HepG2 (cell line): ENCODE data around the gene C1R. TPM values are rescaled to one million over a fixed set of nuclear protein-coding genes. Genes with fewer than 3 reads are reported as not detected.

Source experiments
- ATAC-seq: fragments of 200-7000 bp; cut with Tn5 transposase; 3 replicates; pipeline ENCODE4 v1.9.1; 2020; ENCODE audit warnings: mild to moderate bottlenecking, moderate library complexity
- BruUV-seq: library from RNA; stranded (reverse); fragments of 400-500 nt; replicated peaks from 2 replicates; lab custom pipeline; 2021; lab: Mats Ljungman, UMichigan
- CTCF ChIA-PET: fragments of 300-600 bp; formaldehyde crosslinking; extraction: SDS; loops from one replicate; lab custom pipeline; 2021; ENCODE audit warnings: low total read pairs, inconsistent platforms, low intra/inter-chr PET ratio; lab: Yijun Ruan, JAX
- POLR2A ChIA-PET: fragments of 350-600 bp; sonication (Branson Sonifier 250); formaldehyde crosslinking; loops from one replicate; lab custom pipeline; 2020; ENCODE audit warnings: antibody characterized with exemption, inconsistent platforms; lab: Yijun Ruan, JAX
- DNase-seq: peaks from one replicate; pipeline ENCODE4 v3.0.0-alpha.2; 2015; ENCODE audit warnings: low spot score
- FAIRE-seq: peaks from 3 replicates; lab custom pipeline; 2011; peaks lifted over from hg19 to GRCh38; lab: Jason Lieb, UNC
- H2AFZ ChIP-seq: one replicate; pipeline ENCODE4 v1.6.1; 2011; ENCODE audit warnings: low read length, inconsistent platforms
- H3K27ac ChIP-seq: fragments of 300-600 bp; 3 replicates; pipeline ENCODE4 v1.8.0; 2011; ENCODE audit warnings: mixed run types, mild to moderate bottlenecking, mixed read lengths, low read length, inconsistent platforms; ENCODE audit not compliant: insufficient read depth; ENCODE audit errors: extremely low read length
- H3K27me3 ChIP-seq, 2 experiments: fragments of 200-600 bp in 1 of 2; 2 replicates in 1 of 2; 3 replicates in 1 of 2; pipeline versions ENCODE4 v1.6.0 to v1.8.0; 2011; ENCODE audit warnings: low read length in 2 of 2, mild to moderate bottlenecking in 2 of 2, moderate library complexity in 2 of 2, inconsistent platforms in 1 of 2; ENCODE audit not compliant: insufficient read depth in 2 of 2, control insufficient read depth in 1 of 2
- H3K36me3 ChIP-seq, 2 experiments: fragments of 200-600 bp in 1 of 2; replicated peaks in 1 of 2; 2 replicates in 1 of 2; 3 replicates in 1 of 2; pipeline versions ENCODE4 v1.5.1 to v1.8.0; 2011; ENCODE audit warnings: low read length in 2 of 2, inconsistent platforms in 1 of 2; ENCODE audit not compliant: insufficient read depth in 2 of 2, control insufficient read depth in 1 of 2
- H3K4me1 ChIP-seq: 2 replicates; pipeline ENCODE4 v1.5.1; 2012; ENCODE audit warnings: low read length, inconsistent platforms; ENCODE audit not compliant: insufficient read depth
- H3K4me2 ChIP-seq: 2 replicates; pipeline ENCODE4 v1.6.0; 2011; ENCODE audit warnings: low read depth, low read length, inconsistent platforms
- H3K4me3 ChIP-seq, 3 experiments: fragments of 200-600 bp in 1 of 3; sonication (generic), shearing (Covaris generic) in 1 of 3; replicated peaks in 1 of 3; 2 replicates each; pipeline ENCODE4 v1.5.1; 2011 to 2016; ENCODE audit warnings: low read length in 3 of 3, inconsistent platforms in 2 of 3, low read depth in 2 of 3, mild to moderate bottlenecking in 2 of 3, control low read depth in 1 of 3, mixed read lengths in 1 of 3; ENCODE audit not compliant: insufficient read depth in 1 of 3
- H3K79me2 ChIP-seq: one replicate; pipeline ENCODE4 v1.6.1; 2011; ENCODE audit warnings: low read length, inconsistent platforms; ENCODE audit not compliant: insufficient read depth
- H3K9ac ChIP-seq: 2 replicates; pipeline ENCODE4 v1.6.0; 2011; ENCODE audit warnings: mild to moderate bottlenecking, low read depth, low read length, inconsistent platforms; ENCODE audit not compliant: insufficient read depth
- H3K9me3 ChIP-seq: 2 replicates; pipeline ENCODE4 v1.5.1; 2012; ENCODE audit warnings: mild to moderate bottlenecking, low read length
- H4K20me1 ChIP-seq: 2 replicates; pipeline ENCODE4 v1.6.0; 2011; ENCODE audit warnings: inconsistent platforms, mild to moderate bottlenecking, low read length, moderate library complexity; ENCODE audit not compliant: insufficient read depth
- CTCF ChIP-seq: sonication (generic); formaldehyde crosslinking; IDR thresholded peaks from 2 replicates; pipeline ENCODE4 v1.5.0; 2020; ENCODE audit warnings: mild to moderate bottlenecking, missing genetic modification reagents, moderate library complexity
- GATAD2A ChIP-seq: IDR thresholded peaks from 2 replicates; pipeline ENCODE4 v1.6.1; 2016
- KLF16 ChIP-seq, 2 experiments: sonication (generic) in 1 of 2; formaldehyde crosslinking in 1 of 2; IDR thresholded peaks; 2 replicates each; pipeline versions ENCODE4 v1.6.1 to v1.8.0; 2016 to 2023; ENCODE audit warnings: missing genetic modification reagents in 2 of 2, missing compliant biosample characterization in 1 of 2
- MAFK ChIP-seq, 2 experiments: IDR thresholded peaks in 1 of 2; conservative IDR thresholded peaks in 1 of 2; 2 replicates each; pipeline ENCODE4 v1.6.1; 2011; ENCODE audit warnings: improper control_type of control experiment in 2 of 2, low read length in 2 of 2
- NFATC3 ChIP-seq: sonication (generic); formaldehyde crosslinking; IDR thresholded peaks from 2 replicates; pipeline ENCODE4 v1.5.1; 2020; ENCODE audit warnings: mild to moderate bottlenecking, missing genetic modification reagents
- RARA ChIP-seq: IDR thresholded peaks from 2 replicates; pipeline ENCODE4 v1.6.1; 2016; ENCODE audit warnings: missing genetic modification reagents, missing compliant biosample characterization
- SMC3 ChIP-seq: IDR thresholded peaks from 2 replicates; pipeline ENCODE4 v1.6.1; 2011; ENCODE audit warnings: low read length, improper control_type of control experiment
- STAG1 ChIP-seq: sonication (generic); formaldehyde crosslinking; IDR thresholded peaks from 2 replicates; pipeline ENCODE4 v1.4.0; 2020; ENCODE audit warnings: missing genetic modification reagents
- ZBTB43 ChIP-seq: sonication (generic); formaldehyde crosslinking; conservative IDR thresholded peaks from 2 replicates; pipeline ENCODE4 v1.4.0; 2020; ENCODE audit warnings: missing genetic modification reagents
- ZNF12 ChIP-seq: sonication (generic); formaldehyde crosslinking; IDR thresholded peaks from 2 replicates; pipeline ENCODE4 v1.5.0; 2020; ENCODE audit warnings: missing genetic modification reagents
- WGBS: methylation state at CpG from one replicate; pipeline ENCODE4 v1.1.6; 2017; ENCODE audit warnings: low lambda C conversion rate; 5-methylcytosine and 5-hydroxymethylcytosine counted together
- in situ Hi-C: cut with HindIII; loops from 2 replicates; pipeline ENCODE4 v1.10.0; 2017; ENCODE audit warnings: low pct_unique_long_range_greater_than_20kb; ENCODE audit not compliant: extremely low pct_ligation_motif_present
- intact Hi-C: fragments of 100-400 bp; cut with micrococcal nuclease; formaldehyde crosslinking; loops from one replicate; pipeline ENCODE4 v1.10.0; 2022; ENCODE audit not compliant: unreplicated experiment
- polyA plus RNA-seq, 8 experiments: library from polyadenylated mRNA; depleted of rRNA in 3 of 8; stranded (reverse) in 7 of 8; unstranded in 1 of 8; fragments of >200 nt; fragmentation: Illumina TruSeq in 4 of 8; extraction: Trizol in 4 of 8; gene quantifications; 2 replicates each; pipeline versions ENCODE4 v1.2.1 to v1.2.3, GENCODE V29; 2011 to 2016; ENCODE audit warnings: low read depth in 4 of 8, missing spikeins in 1 of 8, mixed read lengths in 1 of 8; ENCODE audit not compliant: insufficient read depth in 1 of 8
- total RNA-seq, 5 experiments: library from RNA; depleted of rRNA; stranded (reverse); fragments of >200 nt; fragmentation: Illumina TruSeq; extraction: Trizol; gene quantifications; 2 replicates each; pipeline ENCODE4 v1.2.3, GENCODE V29; 2016; ENCODE audit warnings: low read depth in 1 of 5

C1R gene
- total and polyA plus RNA-seq, 2 of the 13 experiments (the other 11 are each of a cell fraction or from before 2014, with no cell fraction given), result 3.5 to 6.5 TPM

- Histone ChIP-seq H3K4me1 (peaks cover 41% of the 10 kb centered on the region), H2AFZ (no peak overlapping the region), H3K9ac (no peak overlapping the region), H3K4me2 (peak overlapping the region; percentile 33), H3K36me3 (no peaks in the 10 kb centered on the region), H3K27me3 (no peaks in the 10 kb centered on the region), H4K20me1 (no peaks in the 10 kb centered on the region), H3K9me3 (no peaks in the 10 kb centered on the region), H3K4me3 (no peak overlapping the region), H3K27ac (no peak overlapping the region), H3K79me2 (no peaks in the 10 kb centered on the region)
- ChIA-PET CTCF (no interaction called here), POLR2A (no interaction called here)
- DNase-seq (peak; percentile 19), ATAC-seq (peak; percentile 39), FAIRE-seq (no peak)
- BruUV-seq, result no TSS peak
- TF ChIP-seq KLF16 (CRISPR knock-in tag; IDR thresholded peaks at IDR 0.05) (no peak), GATAD2A (CRISPR knock-in tag) (0 out of 2 replicates have a peak, but pooled peaks have one; percentile 14), ZNF12 (CRISPR knock-in tag) (peak; percentile 85)
- in situ Hi-C loops (no loop called here), intact Hi-C loops (no loop called here)
- 15% methylated on average over 8 of the region's 9 CpGs for WGBS
Observed at GRCh38 chr12:7045913-7046312, 46.3 kb downstream of the C1R start.

GRCh38 chr12:7042842-7043241 lies 49.4 kb downstream of the C1R start:
- FAIRE-seq (no peak), DNase-seq (peak; percentile 34), ATAC-seq (no peak)
- intact Hi-C loops, result no loop called here
- Histone ChIP-seq H3K9ac (no peak overlapping the region), H4K20me1 (no peaks in the 10 kb centered on the region), H3K79me2 (no peaks in the 10 kb centered on the region), H3K27ac (no peak overlapping the region), H3K27me3 (no peaks in the 10 kb centered on the region), H3K36me3 (no peaks in the 10 kb centered on the region), H3K9me3 (no peaks in the 10 kb centered on the region), H3K4me1 (peaks cover 28% of the 10 kb centered on the region), H2AFZ (no peak overlapping the region), H3K4me2 (no peak overlapping the region), H3K4me3 (no peak overlapping the region)
- in situ Hi-C loops, result no loop called here
- WGBS, result 0% methylated on average over 6 of the region's 6 CpGs
- BruUV-seq, result no TSS peak
- TF ChIP-seq SMC3, result 0 out of 2 replicates have a peak, but pooled peaks have one; percentile 27
- peak; percentile 53 for TF ChIP-seq CTCF (CRISPR knock-in tag)
- TF ChIP-seq ZBTB43, result no peak
- 0 out of 4 replicates have a peak, but pooled peaks of 1 of the 2 experiments have one; percentile 12 for TF ChIP-seq MAFK (conservative IDR thresholded peaks at IDR 0.05 in 1 of 2, IDR thresholded peaks at IDR 0.05 in 1 of 2; ENCODE audit: low read length in 2 of 2)
- TF ChIP-seq NFATC3 (CRISPR knock-in tag), result no peak
- TF ChIP-seq STAG1 (CRISPR knock-in tag), result peak; percentile 60
- no peak for TF ChIP-seq RARA (CRISPR knock-in tag)
- POLR2A ChIA-PET, result interaction anchor here (1.3 kb wide), 1 partner anchor 10 kb away, joined by 6 read pairs; no protein-coding TSS in a partner anchor
- CTCF ChIA-PET, result interaction anchor here (1.1 to 1.5 kb wide), 3 partner anchors 50 to 98 kb away, joined by 3 to 5 read pairs (median 4); partner anchors contain the start of gene C1R
